Esophagus squamous epithelium (tissue), 5 donors: ENCODE data around the gene SLC38A11. TPM values are rescaled to one million over a fixed set of nuclear protein-coding genes. Genes with fewer than 3 reads are reported as not detected.

Source experiments
- DNase-seq: peaks from one replicate; lab custom pipeline; 2025; lab: John Stamatoyannopoulos, UW
- H3K27ac ChIP-seq, 4 donors: fragments of 200-600 bp; sonication (generic); one replicate each; pipeline ENCODE4 v1.5.1; 2016 to 2019; ENCODE audit warnings: mild to moderate bottlenecking in 1 of 4
- H3K27me3 ChIP-seq, 4 donors: fragments of 200-600 bp; sonication (generic); 1 replicate in 3 of 4; 2 replicates in 1 of 4; pipeline versions ENCODE4 v1.5.1 to v1.6.0; 2017 to 2021; ENCODE audit warnings: antibody characterized with exemption in 1 of 4
- H3K36me3 ChIP-seq, 3 donors: fragments of 200-600 bp; sonication (generic); one replicate each; pipeline ENCODE4 v1.5.1; 2016 to 2019
- H3K4me1 ChIP-seq, 3 donors: fragments of 200-600 bp; sonication (generic); one replicate each; pipeline ENCODE4 v1.5.1; 2017 to 2019
- H3K4me3 ChIP-seq, 4 donors: fragments of 200-600 bp; sonication (generic); 1 replicate in 3 of 4; 2 replicates in 1 of 4; pipeline ENCODE4 v1.5.1; 2016 to 2019; ENCODE audit warnings: mild to moderate bottlenecking in 2 of 4, moderate library complexity in 1 of 4
- H3K9me3 ChIP-seq, 3 donors: fragments of 200-600 bp; sonication (generic); one replicate each; pipeline ENCODE4 v1.5.1; 2016 to 2019
- POLR2A ChIP-seq, 4 donors: fragments of 450-650 bp; IDR thresholded peaks; one replicate each; pipeline ENCODE4 v1.6.1; 2017; ENCODE audit warnings: antibody characterized with exemption in 4 of 4, mild to moderate bottlenecking in 4 of 4, moderate library complexity in 3 of 4
- WGBS, 2 donors: methylation state at CpG; one replicate each; pipeline ENCODE4 v1.1.5; 2018; 5-methylcytosine and 5-hydroxymethylcytosine counted together
- intact Hi-C: fragments of 100-400 bp; cut with DNase I; formaldehyde crosslinking; loops from one replicate; pipeline ENCODE4 v1.15.0; 2022
- total RNA-seq, 4 donors: library from RNA; depleted of rRNA; stranded (reverse); fragments of >200 nt; gene quantifications; one replicate each; pipeline ENCODE4 v1.1.0, GENCODE V29; 2016
- TF ChIP-seq, protein P1 (sequence below), 6 experiments: fragments of 450-650 bp in 4 of 6; fragments of 200-600 bp in 2 of 6; sonication (generic) in 2 of 6; IDR thresholded peaks; one replicate each; pipeline ENCODE4 v1.5.1; 2016 to 2019; ENCODE audit warnings: antibody characterized with exemption in 6 of 6, mild to moderate bottlenecking in 4 of 6, moderate library complexity in 4 of 6
- donor health status: DM: yes; HTN: yes; CAD: no.

SLC38A11 gene
- total RNA-seq, 4 donors from 2014 or later: 0.47 to 2.5 (median 0.66) TPM; not detected in 1

DNA sequence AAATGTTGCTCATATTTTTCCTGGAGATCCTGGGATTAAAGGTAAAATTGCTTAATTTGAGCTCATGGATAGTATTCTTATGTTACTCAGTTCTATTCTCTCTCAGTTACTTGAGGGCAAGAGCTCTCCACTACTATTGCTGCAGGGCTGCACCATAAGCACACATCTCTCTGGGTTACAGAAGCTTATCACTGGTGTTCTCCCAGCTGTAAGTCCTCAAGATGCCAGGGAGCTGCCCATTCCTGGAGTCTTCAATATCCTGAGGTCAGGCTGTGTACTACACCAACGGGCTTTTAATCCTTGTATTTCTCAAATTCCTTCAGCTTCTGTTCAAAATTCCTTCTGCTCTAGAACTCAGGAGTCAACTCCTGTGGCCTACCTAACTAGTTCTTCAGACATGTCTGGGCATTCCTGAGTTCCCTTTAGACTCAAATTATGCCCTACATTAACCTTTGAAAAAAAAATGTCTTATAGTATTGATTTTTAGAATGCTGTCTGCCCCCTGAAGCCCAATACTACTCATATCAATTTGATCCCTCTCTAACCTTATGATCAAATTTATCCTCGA lies 96.0 kb downstream of the SLC38A11 start:
- DNase-seq: no peak
- H3K4me3 ChIP-seq: no peak overlapping the region
- peaks cover 0 to 14% (median 4%) of the 10 kb centered on the region in 3 donors for H3K4me1 ChIP-seq
- peak overlapping the region in 2 of 4 donors; percentile 29 to 38 for H3K27ac ChIP-seq
- no peaks in the 10 kb centered on the region for H3K9me3 ChIP-seq
- WGBS, 2 donors: 51 to 59% methylated on average over 2 of the region's 2 CpGs
- intact Hi-C loops: no loop called here
- no peaks in the 10 kb centered on the region for H3K36me3 ChIP-seq
- no peaks in the 10 kb centered on the region for H3K27me3 ChIP-seq
- TF ChIP-seq POLR2A (IDR thresholded peaks at IDR 0.05): no peak
- TF ChIP-seq, protein P1, sequence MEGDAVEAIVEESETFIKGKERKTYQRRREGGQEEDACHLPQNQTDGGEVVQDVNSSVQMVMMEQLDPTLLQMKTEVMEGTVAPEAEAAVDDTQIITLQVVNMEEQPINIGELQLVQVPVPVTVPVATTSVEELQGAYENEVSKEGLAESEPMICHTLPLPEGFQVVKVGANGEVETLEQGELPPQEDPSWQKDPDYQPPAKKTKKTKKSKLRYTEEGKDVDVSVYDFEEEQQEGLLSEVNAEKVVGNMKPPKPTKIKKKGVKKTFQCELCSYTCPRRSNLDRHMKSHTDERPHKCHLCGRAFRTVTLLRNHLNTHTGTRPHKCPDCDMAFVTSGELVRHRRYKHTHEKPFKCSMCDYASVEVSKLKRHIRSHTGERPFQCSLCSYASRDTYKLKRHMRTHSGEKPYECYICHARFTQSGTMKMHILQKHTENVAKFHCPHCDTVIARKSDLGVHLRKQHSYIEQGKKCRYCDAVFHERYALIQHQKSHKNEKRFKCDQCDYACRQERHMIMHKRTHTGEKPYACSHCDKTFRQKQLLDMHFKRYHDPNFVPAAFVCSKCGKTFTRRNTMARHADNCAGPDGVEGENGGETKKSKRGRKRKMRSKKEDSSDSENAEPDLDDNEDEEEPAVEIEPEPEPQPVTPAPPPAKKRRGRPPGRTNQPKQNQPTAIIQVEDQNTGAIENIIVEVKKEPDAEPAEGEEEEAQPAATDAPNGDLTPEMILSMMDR (IDR thresholded peaks at IDR 0.05): peak in 1 of 6 experiments; percentile 16

DNA sequence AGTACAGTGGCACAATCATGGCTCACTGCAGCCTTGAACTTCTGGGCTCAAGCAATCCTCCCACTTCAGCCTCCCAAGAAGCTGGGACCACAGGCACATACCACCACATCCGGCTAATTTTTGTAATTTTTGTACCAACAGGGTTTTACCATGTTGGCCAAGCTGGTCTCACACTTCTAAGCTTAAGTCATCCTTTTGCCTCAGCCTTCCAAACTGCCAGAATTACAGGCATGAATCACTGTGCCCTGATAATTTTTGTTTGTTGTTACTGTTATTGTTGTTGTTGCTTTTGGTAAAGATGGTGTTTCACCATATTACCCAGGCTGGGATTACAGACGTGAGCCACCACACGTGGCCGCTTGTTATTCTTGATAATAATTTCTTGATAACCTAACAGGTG lies 103.2 kb downstream of the SLC38A11 start:
- no peak overlapping the region for H3K4me3 ChIP-seq
- intact Hi-C loops: no loop called here

DNA sequence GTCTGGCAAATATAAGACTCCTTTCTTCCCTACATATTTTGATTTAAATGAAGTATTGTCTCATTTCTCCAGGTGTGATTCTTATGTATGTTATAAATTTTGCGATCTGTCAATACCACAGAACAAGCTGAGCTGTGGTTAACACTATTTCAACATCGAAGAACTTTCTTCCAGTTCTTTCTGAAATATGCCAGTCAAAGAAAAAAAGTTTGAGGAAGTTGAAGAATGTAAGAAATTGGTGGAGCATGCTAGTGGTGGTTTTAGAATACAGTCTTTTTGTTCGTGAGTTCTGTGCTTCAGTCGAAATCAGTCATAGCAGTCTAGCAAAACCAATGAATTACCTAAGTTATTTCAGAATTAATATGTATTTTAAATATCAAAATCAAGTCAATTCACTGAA lies 105.1 kb downstream of the SLC38A11 start:
- TF ChIP-seq POLR2A (IDR thresholded peaks at IDR 0.05): no peak
- TF ChIP-seq, protein P1 (IDR thresholded peaks at IDR 0.05): no peak
- H3K36me3 ChIP-seq: no peaks in the 10 kb centered on the region
- peaks cover 4 to 28% (median 5%) of the 10 kb centered on the region in 3 donors for H3K4me1 ChIP-seq
- no peaks in the 10 kb centered on the region for H3K9me3 ChIP-seq
- intact Hi-C loops: no loop called here
- DNase-seq: no peak
- WGBS, 2 donors: 50 to 64% methylated on average over 4 of the region's 4 CpGs
- H3K4me3 ChIP-seq: no peak overlapping the region
- no peak overlapping the region for H3K27ac ChIP-seq
- H3K27me3 ChIP-seq: no peaks in the 10 kb centered on the region

More for the DNA sequence above, 103.2 kb downstream of the SLC38A11 start:
- DNase-seq: no peak
- Histone ChIP-seq H3K9me3 (no peaks in the 10 kb centered on the region), H3K4me1 (peaks cover 4 to 21% (median 4%) of the 10 kb centered on the region in 3 donors), H3K36me3 (no peaks in the 10 kb centered on the region), H3K27ac (no peak overlapping the region), H3K27me3 (no peaks in the 10 kb centered on the region)
- TF ChIP-seq POLR2A (IDR thresholded peaks at IDR 0.05): no peak
- 93 to 97% methylated on average over 4 of the region's 4 CpGs for WGBS, 2 donors

DNA sequence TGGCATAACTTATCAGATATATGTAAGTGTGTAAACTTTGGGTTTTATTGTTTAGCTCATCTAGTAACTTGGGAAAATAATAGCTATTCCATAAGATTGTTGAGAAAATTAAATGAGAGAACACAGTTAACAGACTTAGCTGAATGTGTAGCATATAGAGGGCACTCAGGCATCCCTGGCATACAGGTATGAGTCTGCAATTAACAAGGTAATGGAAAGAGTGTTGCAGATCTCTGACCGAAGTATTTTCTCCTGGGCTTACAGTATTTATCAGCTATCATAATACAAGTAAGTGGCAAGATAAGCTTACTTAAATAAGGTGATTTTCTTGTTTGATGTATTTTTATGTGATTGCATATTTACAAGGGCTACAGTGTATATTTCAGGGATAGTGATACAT lies 105.8 kb downstream of the SLC38A11 start:
- Histone ChIP-seq H3K36me3 (no peaks in the 10 kb centered on the region), H3K9me3 (no peaks in the 10 kb centered on the region), H3K27ac (no peak overlapping the region), H3K4me3 (no peak overlapping the region), H3K27me3 (no peaks in the 10 kb centered on the region), H3K4me1 (peaks cover 4 to 28% (median 5%) of the 10 kb centered on the region in 3 donors)
- intact Hi-C loops: no loop called here
- 81 to 89% methylated on average over 1 of the region's 1 CpG for WGBS, 2 donors
- TF ChIP-seq, protein P1 (IDR thresholded peaks at IDR 0.05): no peak
- TF ChIP-seq POLR2A (IDR thresholded peaks at IDR 0.05): no peak
- DNase-seq: no peak

DNA sequence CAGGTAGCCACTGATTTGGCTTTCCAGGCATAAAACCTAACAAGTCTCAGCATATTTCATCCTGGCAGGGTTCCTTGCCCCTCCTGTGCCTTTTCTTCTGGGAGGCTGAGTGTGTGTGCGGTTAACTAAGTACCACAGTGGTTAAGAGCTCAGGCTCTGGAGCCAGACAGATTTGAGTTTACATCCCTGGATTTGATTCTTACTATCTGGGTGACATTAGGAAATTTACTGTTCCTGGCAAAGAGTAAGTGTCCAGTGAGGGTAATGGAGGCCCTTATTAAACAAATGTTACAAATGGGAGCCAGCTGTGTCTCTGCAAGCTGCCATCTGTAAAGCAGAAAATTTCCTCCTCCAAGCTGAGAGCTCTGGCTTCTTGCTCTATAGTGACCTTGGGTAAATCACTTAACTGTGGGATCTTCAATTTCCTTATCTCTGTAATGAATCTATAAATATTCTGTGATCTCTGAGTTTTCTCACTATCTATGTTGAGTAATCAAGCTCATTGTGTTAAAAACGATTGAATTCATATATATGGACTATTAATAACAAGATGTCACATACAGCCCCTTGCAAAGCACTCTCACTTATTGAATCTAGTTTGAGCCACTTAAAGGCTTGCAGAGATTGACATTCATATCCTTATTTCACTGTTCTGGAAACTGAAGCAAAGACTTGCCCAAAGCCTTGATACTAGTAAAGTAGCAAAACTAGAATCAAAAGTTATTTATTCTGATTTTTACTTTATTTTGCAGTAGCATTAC lies 107.2 kb downstream of the SLC38A11 start:
- H3K27ac ChIP-seq: peak overlapping the region; percentile 30 to 64 (median 50)
- intact Hi-C loops: no loop called here
- no peak for DNase-seq

More for the DNA sequence above, 107.2 kb downstream of the SLC38A11 start:
- WGBS, 2 donors: 32 to 57% methylated on average over 2 of the region's 2 CpGs
- H3K4me1 ChIP-seq: peaks cover 4 to 41% (median 9%) of the 10 kb centered on the region in 3 donors
- no peak overlapping the region for H3K4me3 ChIP-seq
- H3K36me3 ChIP-seq: no peaks in the 10 kb centered on the region
- H3K27me3 ChIP-seq: no peaks in the 10 kb centered on the region
- TF ChIP-seq POLR2A (IDR thresholded peaks at IDR 0.05): no peak
- TF ChIP-seq, protein P1 (IDR thresholded peaks at IDR 0.05): no peak
- no peaks in the 10 kb centered on the region for H3K9me3 ChIP-seq
